HT1080 (cell line): ENCODE results near the gene NOP58. TPM values are rescaled to one million over a fixed set of nuclear protein-coding genes. Genes with fewer than 3 reads are reported as not detected.
"Not testable (repeated sequence)": the region's sequence is repeated elsewhere in the genome, so short reads cannot be mapped to it uniquely, and the experiment has no call there.

Source experiments
- DNase-seq: peaks from one replicate; pipeline ENCODE4 v3.0.0-alpha.2; 2015; ENCODE audit warnings: low read depth
- small RNA-seq: library from RNA; depleted of rRNA; stranded (forward); fragments of <200 nt; gene quantifications from one replicate; pipeline ENCODE3, GENCODE V24; 2014
- total RNA-seq: library from RNA; depleted of rRNA; stranded (reverse); fragments of >200 nt; shearing (Covaris generic); gene quantifications from 2 replicates; pipeline ENCODE4 v1.2.3, GENCODE V29; 2014; rRNA removed

Gene NOP58
- total RNA-seq, 1 experiment from 2014 or later = 115 TPM

GRCh38 chr2:202306034-202306433, 40.5 kb downstream of the NOP58 start:
- no peak for DNase-seq

GRCh38 chr2:202307690-202308089, 42.1 kb downstream of the NOP58 start:
- no peak for DNase-seq

GRCh38 chr2:202311823-202312388, 46.3 kb downstream of the NOP58 start:
- no peak for DNase-seq

- no peak for DNase-seq
Observed at GRCh38 chr2:202314116-202314515, 48.6 kb downstream of the NOP58 start.

GRCh38 chr2:202317080-202317857, 51.7 kb downstream of the NOP58 start:
- peak; percentile 97 for DNase-seq

GRCh38 chr2:202320362-202320761, 54.8 kb downstream of the NOP58 start:
- not testable (repeated sequence) for DNase-seq

- DNase-seq = no peak
Observed at GRCh38 chr2:202322435-202322834, 56.9 kb downstream of the NOP58 start.

GRCh38 chr2:202327858-202328257, 62.3 kb downstream of the NOP58 start:
- DNase-seq = no peak

- peak; percentile 67 for DNase-seq
Observed at GRCh38 chr2:202335791-202336467, 70.4 kb downstream of the NOP58 start.

- DNase-seq = no peak
Observed at GRCh38 chr2:202337151-202337550, 71.6 kb downstream of the NOP58 start.

GRCh38 chr2:202337706-202338346, 72.3 kb downstream of the NOP58 start:
- DNase-seq = no peak

- peak; percentile 66 for DNase-seq
Observed at GRCh38 chr2:202339071-202339870, 73.7 kb downstream of the NOP58 start.

GRCh38 chr2:202344178-202344577, 78.6 kb downstream of the NOP58 start:
- no peak for DNase-seq

- no peak for DNase-seq
Observed at GRCh38 chr2:202346180-202346579, 80.6 kb downstream of the NOP58 start.

Small RNA genes lying within 50 kb of the gene (small RNA-seq; reads per million reads assigned to genes)
- gene AC079354.2 = not detected
- gene RF00575 = not detected
- gene RN7SL753P = not detected
- gene SNORD11 = 64.1 reads per million, percentile 95 among the genes with 10 or more reads in this experiment
- 50.4 reads per million, percentile 95 among the genes with 10 or more reads in this experiment for gene SNORD11B
- 450 reads per million, percentile 98 among the genes with 10 or more reads in this experiment for gene SNORD70

Other genes with a start within 250 kb of the NOP58 start
- gene FZD7, start 231.9 kb upstream of the NOP58 start, total RNA-seq = 5.7 and 7.2 TPM in 2 replicates
- not detected in 2 replicates for gene KIAA2012, start 192.5 kb upstream of the NOP58 start, total RNA-seq
- gene SUMO1, start 27.2 kb upstream of the NOP58 start, total RNA-seq = 185 and 192 TPM in 2 replicates
- 3.8 and 5.5 TPM in 2 replicates for gene BMPR2, start 110.6 kb downstream of the NOP58 start, total RNA-seq